Ovary (tissue), 3 donors: ENCODE data around the gene MAPK8IP2.

Experiments used
- POLR2A ChIP-seq: fragments of 450-650 bp; IDR thresholded peaks from one replicate; pipeline ENCODE4 v1.6.1; 2017; ENCODE audit warnings: antibody characterized with exemption, mild to moderate bottlenecking, moderate library complexity
- TF ChIP-seq, protein P1 (sequence below), 3 donors: fragments of 450-650 bp in 2 of 3; fragments of 200-600 bp in 1 of 3; IDR thresholded peaks; one replicate each; pipeline versions ENCODE4 v1.5.1 to v1.8.0; 2016 to 2022; ENCODE audit warnings: antibody characterized with exemption in 3 of 3, mild to moderate bottlenecking in 1 of 3
- donor health status: DM: no; HTN: no; CAD: no.

DNA sequence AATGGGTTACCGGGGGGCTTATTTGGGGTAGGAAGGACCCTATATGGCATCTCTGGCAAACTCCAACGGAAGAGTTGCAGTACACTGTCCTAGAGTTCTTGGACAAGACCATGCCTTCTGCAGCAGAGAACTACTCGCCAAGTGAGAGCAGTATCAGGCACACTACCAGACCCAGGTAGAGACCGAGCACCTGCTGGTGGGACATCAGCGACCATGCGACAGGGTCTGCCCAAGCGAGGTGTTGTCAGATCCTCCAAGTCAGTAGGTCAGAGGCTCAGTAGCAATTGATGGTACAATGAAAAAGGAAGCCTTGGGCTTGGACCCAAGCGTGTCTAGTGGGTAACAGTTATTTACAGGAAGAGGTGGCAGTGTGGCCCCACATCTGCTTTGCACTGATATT, 14.8 kb upstream of the MAPK8IP2 start:
- TF ChIP-seq, protein P1, sequence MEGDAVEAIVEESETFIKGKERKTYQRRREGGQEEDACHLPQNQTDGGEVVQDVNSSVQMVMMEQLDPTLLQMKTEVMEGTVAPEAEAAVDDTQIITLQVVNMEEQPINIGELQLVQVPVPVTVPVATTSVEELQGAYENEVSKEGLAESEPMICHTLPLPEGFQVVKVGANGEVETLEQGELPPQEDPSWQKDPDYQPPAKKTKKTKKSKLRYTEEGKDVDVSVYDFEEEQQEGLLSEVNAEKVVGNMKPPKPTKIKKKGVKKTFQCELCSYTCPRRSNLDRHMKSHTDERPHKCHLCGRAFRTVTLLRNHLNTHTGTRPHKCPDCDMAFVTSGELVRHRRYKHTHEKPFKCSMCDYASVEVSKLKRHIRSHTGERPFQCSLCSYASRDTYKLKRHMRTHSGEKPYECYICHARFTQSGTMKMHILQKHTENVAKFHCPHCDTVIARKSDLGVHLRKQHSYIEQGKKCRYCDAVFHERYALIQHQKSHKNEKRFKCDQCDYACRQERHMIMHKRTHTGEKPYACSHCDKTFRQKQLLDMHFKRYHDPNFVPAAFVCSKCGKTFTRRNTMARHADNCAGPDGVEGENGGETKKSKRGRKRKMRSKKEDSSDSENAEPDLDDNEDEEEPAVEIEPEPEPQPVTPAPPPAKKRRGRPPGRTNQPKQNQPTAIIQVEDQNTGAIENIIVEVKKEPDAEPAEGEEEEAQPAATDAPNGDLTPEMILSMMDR (IDR thresholded peaks at IDR 0.05): no peak
- TF ChIP-seq POLR2A: no peak
